Measurements from ENCODE around the gene SGMS1. TPM values are rescaled to one million over a fixed set of nuclear protein-coding genes. Genes with fewer than 3 reads are reported as not detected.

The SGMS1 gene
- total and polyA plus RNA-seq, 2 donors (not counting 1 experiment from before 2014, with no cell fraction given) = 10.0 to 43.5 TPM

GRCh38 chr10:50309342-50309741 is 314.4 kb downstream of the SGMS1 start:
- Histone ChIP-seq H3K79me2 (ENCODE audit: control insufficient read depth, insufficient read depth, low read length) (no peaks in the 10 kb centered on the region), H2AFZ (ENCODE audit: insufficient read depth, low read depth, low read length, poor library complexity, severe bottlenecking) (no peak overlapping the region), H3K27ac (ENCODE audit: low read length in 2 of 2) (no peak overlapping the region), H3K9ac (ENCODE audit: low read length) (no peak overlapping the region), H3K36me3 (replicated peaks in 1 of 2; ENCODE audit: control extremely low read depth in 1 of 2, control insufficient read depth in 1 of 2, extremely low read depth in 1 of 2, insufficient read depth in 2 of 2, low read length in 1 of 2) (peaks cover 0 to 26% of the 10 kb centered on the region in 2 experiments), H3K27me3 (replicated peaks in 1 of 4; ENCODE audit: control extremely low read depth in 1 of 4, control insufficient read depth in 3 of 4, insufficient read depth in 4 of 4, low read length in 3 of 4) (no peaks in the 10 kb centered on the region), H4K20me1 (ENCODE audit: control insufficient read depth, insufficient read depth, low read length, poor library complexity, severe bottlenecking) (no peaks in the 10 kb centered on the region), H3K4me2 (replicated peaks; ENCODE audit: low read depth, low read length, poor library complexity, severe bottlenecking) (no peak overlapping the region), H3K4me3 (ENCODE audit: control extremely low read depth in 1 of 5, extremely low read depth in 1 of 5, insufficient read depth in 1 of 5, low read depth in 2 of 5, low read length in 4 of 5) (no peak overlapping the region), H3K9me3 (ENCODE audit: control extremely low read depth in 1 of 3, control insufficient read depth in 2 of 3, insufficient read depth in 1 of 3, low read length in 2 of 3) (no peaks in the 10 kb centered on the region), H3K4me1 (ENCODE audit: control insufficient read depth in 2 of 2, insufficient read depth in 2 of 2, low read length in 2 of 2) (no peaks in the 10 kb centered on the region)
- Mint-ChIP-seq H3K4me3 (no peak overlapping the region), H3K9me3 (ENCODE audit: insufficient read depth) (peaks cover 3% of the 10 kb centered on the region), H3K27ac (no peak overlapping the region), H3K4me1 (peaks cover 3% of the 10 kb centered on the region), H3K27me3 (no peaks in the 10 kb centered on the region)
- intact Hi-C loops (cut with micrococcal nuclease) = no loop called here
- 88% methylated on average over 3 of the region's 4 CpGs for WGBS (ENCODE audit: insufficient coverage)
- ATAC-seq (ENCODE audit: low read depth) (no peak), DNase-seq (no peak)
- CTCF ChIA-PET = no interaction called here
- TF ChIP-seq EZH2 (IDR thresholded peaks at IDR 0.05; ENCODE audit: borderline replicate concordance, insufficient read depth, low read depth, low read length, poor library complexity, severe bottlenecking) = no peak
- TF ChIP-seq CTCF (IDR thresholded peaks at IDR 0.05) = no peak
- POLR2A ChIA-PET = no interaction called here

GRCh38 chr10:50304660-50305059 is 319.1 kb downstream of the SGMS1 start:
- H3K4me2 ChIP-seq (replicated peaks; ENCODE audit: low read depth, low read length, poor library complexity, severe bottlenecking) = no peak overlapping the region
- H3K27ac ChIP-seq (ENCODE audit: low read length in 2 of 2) = no peak overlapping the region
- Mint-ChIP-seq H3K27ac (no peak overlapping the region), H3K4me3 (no peak overlapping the region), H3K9me3 (ENCODE audit: insufficient read depth) (no peaks in the 10 kb centered on the region), H3K4me1 (peaks cover 22% of the 10 kb centered on the region), H3K27me3 (no peaks in the 10 kb centered on the region)
- ChIA-PET CTCF (interaction anchor here (0.6 to 0.8 kb wide), 2 partner anchors 28 to 290 kb away, joined by 3 to 4 read pairs; no protein-coding TSS in a partner anchor), POLR2A (no interaction called here)
- no peaks in the 10 kb centered on the region for H3K79me2 ChIP-seq (ENCODE audit: control insufficient read depth, insufficient read depth, low read length)
- ATAC-seq (ENCODE audit: low read depth) (no peak), DNase-seq (no peak)
- WGBS (ENCODE audit: insufficient coverage) = 61% methylated on average over 6 of the region's 8 CpGs
- H3K9me3 ChIP-seq (ENCODE audit: control extremely low read depth in 1 of 3, control insufficient read depth in 2 of 3, insufficient read depth in 1 of 3, low read length in 2 of 3) = no peaks in the 10 kb centered on the region
- no peak overlapping the region for H3K4me3 ChIP-seq (ENCODE audit: control extremely low read depth in 1 of 5, extremely low read depth in 1 of 5, insufficient read depth in 1 of 5, low read depth in 2 of 5, low read length in 4 of 5)
- no peaks in the 10 kb centered on the region for H3K27me3 ChIP-seq (replicated peaks in 1 of 4; ENCODE audit: control extremely low read depth in 1 of 4, control insufficient read depth in 3 of 4, insufficient read depth in 4 of 4, low read length in 3 of 4)
- intact Hi-C loops (cut with micrococcal nuclease) = no loop called here
- no peak overlapping the region for H2AFZ ChIP-seq (ENCODE audit: insufficient read depth, low read depth, low read length, poor library complexity, severe bottlenecking)
- no peaks in the 10 kb centered on the region for H4K20me1 ChIP-seq (ENCODE audit: control insufficient read depth, insufficient read depth, low read length, poor library complexity, severe bottlenecking)
- TF ChIP-seq EZH2 (IDR thresholded peaks at IDR 0.05; ENCODE audit: borderline replicate concordance, insufficient read depth, low read depth, low read length, poor library complexity, severe bottlenecking) (no peak), CTCF (IDR thresholded peaks at IDR 0.05) (no peak)
- peaks cover 2 to 4% of the 10 kb centered on the region in 2 donors for H3K4me1 ChIP-seq (ENCODE audit: control insufficient read depth in 2 of 2, insufficient read depth in 2 of 2, low read length in 2 of 2)
- H3K9ac ChIP-seq (ENCODE audit: low read length) = no peak overlapping the region
- H3K36me3 ChIP-seq (replicated peaks in 1 of 2; ENCODE audit: control extremely low read depth in 1 of 2, control insufficient read depth in 1 of 2, extremely low read depth in 1 of 2, insufficient read depth in 2 of 2, low read length in 1 of 2) = peaks cover 0 to 11% of the 10 kb centered on the region in 2 experiments
